WERI-Rb-1 (cell line): ENCODE measurements around the gene NOTUM.

Source experiments
- DNase-seq: peaks from one replicate; pipeline ENCODE4 v3.0.0-alpha.2; 2020
- H3K27ac ChIP-seq: fragments of 250-450 bp; sonication (Bioruptor Pico); 2 replicates; pipeline ENCODE4 v1.5.1; 2020; ENCODE audit warnings: mild to moderate bottlenecking, moderate library complexity
- H3K27me3 ChIP-seq: fragments of 250-450 bp; sonication (Bioruptor Pico); 2 replicates; pipeline ENCODE4 v1.5.1; 2021; ENCODE audit warnings: mild to moderate bottlenecking, low read depth, moderate library complexity; ENCODE audit not compliant: insufficient read depth, severe bottlenecking
- H3K36me3 ChIP-seq: fragments of 250-450 bp; sonication (Bioruptor Pico); 2 replicates; pipeline ENCODE4 v1.5.1; 2020; ENCODE audit warnings: mild to moderate bottlenecking, moderate library complexity
- H3K4me3 ChIP-seq: 2 replicates; pipeline ENCODE4 v1.5.1; 2011; ENCODE audit warnings: low read depth, mild to moderate bottlenecking, control low read depth, low read length
- H3K9me3 ChIP-seq: fragments of 250-450 bp; sonication (Bioruptor Pico); 2 replicates; pipeline ENCODE4 v1.5.1; 2021; ENCODE audit warnings: mild to moderate bottlenecking, moderate library complexity; ENCODE audit not compliant: severe bottlenecking
- CTCF ChIP-seq: IDR thresholded peaks from 2 replicates; pipeline ENCODE4 v1.5.1; 2011; ENCODE audit warnings: low read depth, mild to moderate bottlenecking, control low read depth, inconsistent platforms, low read length

The NOTUM gene

GRCh38 chr17:82007228-82007494 lies 46.2 kb upstream of the NOTUM start:
- peak overlapping the region; percentile 56 for H3K27ac ChIP-seq
- no peaks in the 10 kb centered on the region for H3K27me3 ChIP-seq
- peaks cover 17% of the 10 kb centered on the region for H3K36me3 ChIP-seq
- no peaks in the 10 kb centered on the region for H3K9me3 ChIP-seq
- no peak for TF ChIP-seq CTCF
- no peak overlapping the region for H3K4me3 ChIP-seq
- no peak for DNase-seq

GRCh38 chr17:82006468-82007227 lies 45.7 kb upstream of the NOTUM start:
- H3K4me3 ChIP-seq, result no peak overlapping the region
- TF ChIP-seq CTCF, result no peak
- no peaks in the 10 kb centered on the region for H3K27me3 ChIP-seq
- DNase-seq, result peak; percentile 76
- peaks cover 12% of the 10 kb centered on the region for H3K36me3 ChIP-seq
- peak overlapping the region; percentile 56 for H3K27ac ChIP-seq
- H3K9me3 ChIP-seq, result no peaks in the 10 kb centered on the region

- H3K4me3 ChIP-seq, result no peak overlapping the region
- H3K9me3 ChIP-seq, result no peaks in the 10 kb centered on the region
- TF ChIP-seq CTCF, result no peak
- DNase-seq, result no peak
- peaks cover 9% of the 10 kb centered on the region for H3K36me3 ChIP-seq
- no peak overlapping the region; the same call in 1 of the 2 replicates for H3K27ac ChIP-seq
- H3K27me3 ChIP-seq, result no peaks in the 10 kb centered on the region
Observed at GRCh38 chr17:82005701-82006348, 44.8 kb upstream of the NOTUM start.

GRCh38 chr17:82004517-82005455 lies 43.8 kb upstream of the NOTUM start:
- Histone ChIP-seq H3K27me3 (no peaks in the 10 kb centered on the region), H3K9me3 (no peaks in the 10 kb centered on the region), H3K27ac (no peak overlapping the region; the same call in 1 of the 2 replicates), H3K36me3 (peaks cover 9% of the 10 kb centered on the region), H3K4me3 (no peak overlapping the region)
- DNase-seq, result no peak
- no peak for TF ChIP-seq CTCF

GRCh38 chr17:82003411-82004381 lies 42.7 kb upstream of the NOTUM start:
- Histone ChIP-seq H3K36me3 (peaks cover 5% of the 10 kb centered on the region), H3K27me3 (no peaks in the 10 kb centered on the region), H3K9me3 (no peaks in the 10 kb centered on the region), H3K27ac (no peak overlapping the region), H3K4me3 (no peak overlapping the region)
- DNase-seq, result no peak
- no peak for TF ChIP-seq CTCF
